GM18511 (cell line): Measurements from ENCODE around the gene ATP2B3.

Source experiments
- ATAC-seq: cut with Tn5 transposase; IDR thresholded peaks from one replicate; pipeline ENCODE4 v1.9.1; 2021; ENCODE audit warnings: mild to moderate bottlenecking, moderate library complexity; ENCODE audit not compliant: unreplicated experiment

The ATP2B3 gene

DNA sequence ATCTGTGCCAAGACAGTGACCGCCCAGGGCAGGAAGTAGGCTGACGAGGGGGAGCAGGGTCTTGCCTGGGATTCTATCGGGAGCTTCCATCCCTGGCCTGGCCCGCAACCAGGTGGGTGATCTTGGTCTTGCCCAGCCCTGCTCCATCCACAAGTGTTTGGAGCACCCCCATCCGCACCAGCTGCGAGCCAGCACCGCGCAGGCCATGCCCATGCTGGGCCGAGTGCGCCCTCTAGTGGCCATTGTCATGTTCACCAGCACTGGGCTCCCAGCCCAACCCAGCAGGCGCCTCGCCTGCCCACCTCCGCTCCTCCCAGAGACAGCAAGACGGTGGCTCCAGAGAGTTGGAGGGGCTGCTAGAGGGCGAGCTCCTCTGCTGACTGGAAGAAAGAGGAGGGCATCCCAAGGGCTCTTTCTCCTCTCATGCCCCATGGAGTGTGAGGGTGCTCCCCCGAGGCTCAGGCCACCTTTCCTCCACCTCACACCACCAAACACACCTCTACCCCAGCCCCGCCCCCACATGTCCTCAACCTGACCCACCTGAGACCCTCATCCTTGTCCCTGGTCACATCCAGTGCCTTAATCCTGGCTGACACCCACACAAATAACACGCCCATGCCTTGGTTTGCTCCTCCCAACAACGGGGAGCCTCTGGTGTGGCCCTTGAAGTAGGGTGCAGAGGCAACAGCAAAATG is 9.8 kb upstream of the ATP2B3 start:
- peak; percentile 94 for ATAC-seq

DNA sequence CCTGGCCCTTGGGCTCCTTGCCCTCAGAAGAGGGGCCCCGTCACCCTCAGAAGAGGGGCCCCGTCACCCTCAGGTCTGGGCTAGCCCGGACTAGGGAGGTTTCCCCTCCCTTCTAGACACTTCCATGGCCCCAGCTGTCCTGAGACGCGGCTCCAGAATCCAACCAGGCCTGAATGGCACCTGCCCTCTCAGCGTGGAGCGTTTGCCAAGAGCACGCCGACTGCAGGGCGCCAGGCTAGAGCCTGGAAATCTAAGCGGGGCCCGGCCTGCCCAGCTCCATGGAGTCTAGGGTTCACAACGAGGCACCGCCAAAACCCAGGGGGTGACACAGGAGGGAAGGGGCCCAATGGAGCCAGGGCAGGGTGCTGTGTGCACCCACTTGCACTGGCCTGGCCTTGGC is 7.8 kb upstream of the ATP2B3 start:
- no peak for ATAC-seq

DNA sequence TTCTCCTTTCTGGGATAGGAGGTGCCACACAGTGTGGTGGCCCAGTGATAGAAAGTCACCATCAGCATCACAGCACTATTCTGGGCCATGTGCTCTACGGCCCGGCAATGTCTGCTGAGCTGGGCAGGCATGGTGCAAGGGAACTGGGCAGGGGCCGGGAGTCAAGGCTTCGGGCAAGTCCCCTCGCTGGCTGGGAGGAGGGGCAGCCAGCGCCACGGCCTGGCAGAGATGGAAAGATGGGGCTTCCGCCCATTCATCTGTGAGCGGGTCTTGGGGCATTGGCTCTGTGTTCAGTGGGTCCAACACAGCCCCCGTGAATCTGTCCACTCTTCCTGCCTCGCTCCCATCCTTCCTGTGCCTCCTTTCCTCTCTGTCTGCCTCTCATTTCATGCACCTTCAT is 7.1 kb upstream of the ATP2B3 start:
- no peak for ATAC-seq

GRCh38 chrX:153511784-153512500 is 5.5 kb upstream of the ATP2B3 start:
- no peak for ATAC-seq

DNA sequence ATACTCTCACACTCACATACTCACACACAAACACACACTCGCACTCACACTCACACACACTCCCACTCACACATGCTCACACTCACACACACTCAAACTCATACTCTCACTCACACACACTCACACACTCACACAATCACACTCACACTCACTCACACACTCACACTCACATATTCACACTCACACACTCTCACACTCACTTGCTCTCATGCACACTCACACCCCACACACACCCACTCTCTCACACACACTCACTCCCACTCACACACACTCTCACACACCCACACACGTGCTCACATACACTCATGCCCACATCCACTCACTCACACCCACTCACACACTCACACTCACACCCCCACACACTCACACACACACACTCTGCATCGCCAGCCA is 4.9 kb upstream of the ATP2B3 start:
- no peak for ATAC-seq

DNA sequence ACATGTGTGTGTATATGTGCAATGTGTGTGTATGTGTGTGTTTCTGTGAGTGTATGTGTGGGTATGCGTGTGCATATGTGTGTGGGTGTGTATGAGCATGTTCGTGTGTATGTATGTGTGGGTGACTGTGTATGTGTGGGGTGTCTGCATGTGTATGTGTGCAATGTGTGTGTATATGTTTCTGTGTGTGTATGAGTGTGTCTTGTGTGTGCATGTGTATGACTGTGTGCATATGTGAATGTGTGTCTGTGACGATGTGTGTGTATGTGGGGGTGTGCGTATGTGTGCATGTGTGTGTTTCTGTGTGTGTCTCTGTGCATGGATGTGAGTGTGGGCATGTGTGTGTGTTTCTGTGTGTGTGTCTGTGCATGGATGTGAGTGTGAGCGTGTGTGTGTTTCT is 4.2 kb upstream of the ATP2B3 start:
- no peak for ATAC-seq

DNA sequence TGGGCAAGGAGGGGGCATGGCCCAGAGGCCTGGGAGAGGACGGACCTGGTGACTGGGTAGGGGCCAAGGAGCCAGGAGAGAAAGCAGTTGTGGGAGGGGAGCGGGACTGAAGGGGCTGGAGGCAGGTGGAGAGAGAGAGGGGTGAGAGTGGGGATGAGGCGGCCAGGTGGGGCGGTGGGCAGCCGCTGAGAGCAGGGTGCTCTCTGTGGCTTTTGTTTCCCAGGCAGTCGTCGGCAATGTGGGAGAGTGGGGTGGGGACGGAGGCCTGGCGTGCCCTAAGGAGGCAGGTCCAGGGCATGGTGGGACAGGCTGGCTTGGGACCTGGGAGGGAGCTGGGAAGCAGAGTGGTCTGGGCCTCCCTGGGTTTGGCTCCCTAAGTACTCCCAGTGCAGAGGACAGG is 3.2 kb upstream of the ATP2B3 start:
- no peak for ATAC-seq

GRCh38 chrX:153515435-153515834 is 2.0 kb upstream of the ATP2B3 start:
- ATAC-seq, result no peak

GRCh38 chrX:153516073-153516472 is 1.4 kb upstream of the ATP2B3 start:
- no peak for ATAC-seq

GRCh38 chrX:153517946-153518834 is 748 bp downstream of the ATP2B3 start:
- ATAC-seq, result no peak

- no peak for ATAC-seq
Measured at GRCh38 chrX:153519569-153520286, 2.3 kb downstream of the ATP2B3 start.

DNA sequence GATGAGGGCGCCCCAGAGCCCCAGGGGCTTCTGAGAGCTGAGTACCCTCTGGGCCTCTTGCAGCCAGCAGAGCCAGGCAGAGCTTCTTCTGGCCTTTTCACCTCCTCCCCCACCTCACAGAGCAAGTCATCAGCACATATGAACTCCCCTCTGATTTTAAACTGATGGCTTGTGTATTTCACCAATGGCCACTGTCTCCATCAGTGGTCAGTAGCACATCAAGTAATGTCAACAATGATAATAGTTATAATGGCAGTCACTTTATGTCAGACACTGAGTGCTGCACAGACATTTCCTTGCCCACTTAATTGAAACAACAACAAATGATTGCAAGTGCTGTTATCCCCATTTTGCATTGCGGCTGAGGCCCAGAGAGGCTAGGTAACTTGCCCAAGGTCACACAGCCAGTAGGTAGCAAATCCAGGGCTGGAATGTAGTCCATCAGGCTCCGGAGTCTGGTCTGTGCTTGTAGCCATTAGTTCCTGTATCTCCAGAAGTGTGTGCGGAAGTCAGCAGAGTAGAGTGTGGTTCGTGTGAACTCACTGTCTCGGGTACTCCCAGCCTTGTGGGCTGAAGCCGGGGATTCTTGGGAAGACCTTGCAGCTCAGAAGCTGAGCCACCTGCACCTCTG is 3.0 kb downstream of the ATP2B3 start:
- ATAC-seq, result no peak

DNA sequence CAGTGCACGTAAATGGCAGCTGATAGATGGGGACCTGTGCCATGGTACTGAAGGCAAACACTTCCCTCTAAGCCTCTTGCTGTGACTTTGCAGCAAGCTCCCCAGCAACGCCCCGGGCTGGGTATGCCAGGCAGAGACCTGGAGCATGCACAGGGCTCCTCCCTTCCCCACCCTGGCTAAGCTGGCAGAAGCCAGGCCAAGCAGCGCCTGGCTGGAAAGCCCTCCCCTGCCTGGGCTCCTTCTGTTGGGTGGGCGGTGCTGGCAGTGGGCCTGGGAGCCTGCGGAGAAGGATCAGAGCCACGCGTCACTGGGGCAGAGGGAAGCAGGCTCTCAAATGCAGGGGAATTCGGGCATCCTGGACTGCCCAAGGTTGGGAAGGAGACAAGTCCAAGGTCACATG is 3.6 kb downstream of the ATP2B3 start:
- no peak for ATAC-seq

- no peak for ATAC-seq
Measured at GRCh38 chrX:153522259-153522658, 4.8 kb downstream of the ATP2B3 start.

- ATAC-seq, result no peak
Measured at GRCh38 chrX:153523269-153523668, 5.8 kb downstream of the ATP2B3 start.

- ATAC-seq, result no peak
Measured at GRCh38 chrX:153524234-153524633, 6.8 kb downstream of the ATP2B3 start.

DNA sequence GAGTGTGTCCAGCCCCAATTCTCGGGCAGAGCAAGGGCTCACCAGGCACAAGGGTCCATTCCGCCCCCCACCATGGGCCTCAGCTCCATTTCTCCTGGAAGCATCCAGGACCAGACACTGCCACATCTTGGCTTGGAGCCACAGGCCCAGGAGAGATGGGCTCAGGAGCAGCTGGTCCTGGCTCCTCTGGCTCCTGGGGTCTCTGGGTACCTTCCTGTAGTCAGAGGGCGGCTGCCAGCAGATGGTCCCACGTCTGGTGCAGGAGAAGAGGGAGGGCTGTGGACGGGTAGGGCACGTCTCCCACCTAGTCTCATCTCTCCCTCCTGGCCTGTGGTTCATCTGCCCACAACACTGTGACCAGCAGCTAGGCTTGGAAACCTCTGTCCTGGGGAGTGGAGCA is 8.0 kb downstream of the ATP2B3 start:
- ATAC-seq, result no peak

GRCh38 chrX:153526042-153526441 is 8.6 kb downstream of the ATP2B3 start:
- ATAC-seq, result no peak

- no peak for ATAC-seq
Measured at GRCh38 chrX:153526801-153527200, 9.4 kb downstream of the ATP2B3 start.

GRCh38 chrX:153527208-153527607 is 9.8 kb downstream of the ATP2B3 start:
- no peak for ATAC-seq
